Measurements from ENCODE around the gene VGLL1. TPM values are rescaled to one million over a fixed set of nuclear protein-coding genes. Genes with fewer than 3 reads are reported as not detected.

The VGLL1 gene
- total RNA-seq, 2 experiments from 2014 or later, result not detected

DNA sequence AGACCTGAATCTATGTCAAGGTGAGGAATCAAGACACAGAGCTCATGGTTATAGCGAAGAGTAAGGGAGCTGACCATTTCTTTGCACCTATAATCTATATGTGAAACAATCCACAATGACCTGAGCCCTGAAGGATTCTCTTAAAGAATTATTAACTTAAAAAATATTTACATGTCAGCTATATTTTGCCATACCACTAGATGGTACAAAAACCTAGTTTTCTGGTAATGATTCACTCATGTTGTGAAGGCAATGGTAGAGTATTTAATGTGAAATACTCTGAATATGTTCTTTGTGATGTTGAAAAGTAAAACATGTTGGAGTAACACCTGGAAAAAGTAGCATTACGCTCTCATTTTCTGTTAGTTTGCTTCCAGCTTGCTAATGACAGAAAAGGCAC, 40.0 kb downstream of the VGLL1 start:
- no peaks in the 10 kb centered on the region for H4K20me1 ChIP-seq (ENCODE audit: insufficient read depth, low read length)
- H2AFZ ChIP-seq (ENCODE audit: low read length), result no peak overlapping the region
- POLR2A ChIA-PET, result no interaction called here
- no peak overlapping the region for H3K4me3 ChIP-seq (ENCODE audit: low read depth, low read length, poor library complexity, severe bottlenecking)
- DNase-seq (ENCODE audit: low spot score), result peak; percentile 4
- no peak for TF ChIP-seq EZH2phosphoT487 (IDR thresholded peaks at IDR 0.05; ENCODE audit: borderline replicate concordance, low read depth, low read length)
- TF ChIP-seq, protein P1, sequence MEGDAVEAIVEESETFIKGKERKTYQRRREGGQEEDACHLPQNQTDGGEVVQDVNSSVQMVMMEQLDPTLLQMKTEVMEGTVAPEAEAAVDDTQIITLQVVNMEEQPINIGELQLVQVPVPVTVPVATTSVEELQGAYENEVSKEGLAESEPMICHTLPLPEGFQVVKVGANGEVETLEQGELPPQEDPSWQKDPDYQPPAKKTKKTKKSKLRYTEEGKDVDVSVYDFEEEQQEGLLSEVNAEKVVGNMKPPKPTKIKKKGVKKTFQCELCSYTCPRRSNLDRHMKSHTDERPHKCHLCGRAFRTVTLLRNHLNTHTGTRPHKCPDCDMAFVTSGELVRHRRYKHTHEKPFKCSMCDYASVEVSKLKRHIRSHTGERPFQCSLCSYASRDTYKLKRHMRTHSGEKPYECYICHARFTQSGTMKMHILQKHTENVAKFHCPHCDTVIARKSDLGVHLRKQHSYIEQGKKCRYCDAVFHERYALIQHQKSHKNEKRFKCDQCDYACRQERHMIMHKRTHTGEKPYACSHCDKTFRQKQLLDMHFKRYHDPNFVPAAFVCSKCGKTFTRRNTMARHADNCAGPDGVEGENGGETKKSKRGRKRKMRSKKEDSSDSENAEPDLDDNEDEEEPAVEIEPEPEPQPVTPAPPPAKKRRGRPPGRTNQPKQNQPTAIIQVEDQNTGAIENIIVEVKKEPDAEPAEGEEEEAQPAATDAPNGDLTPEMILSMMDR (conservative IDR thresholded peaks at IDR 0.05; ENCODE audit: low read length), result peak; percentile 45
- H3K4me1 ChIP-seq (ENCODE audit: insufficient read depth, low read length, poor library complexity, severe bottlenecking), result no peaks in the 10 kb centered on the region
- intact Hi-C loops (cut with micrococcal nuclease; ENCODE audit: unreplicated experiment), result no loop called here
- H3K9me2 ChIP-seq (ENCODE audit: insufficient read depth, low read length), result no peaks in the 10 kb centered on the region
- no peaks in the 10 kb centered on the region for H3K9me3 ChIP-seq (ENCODE audit: low read length)
- no TSS peak for BruUV-seq (replicated peaks)
- H3K4me2 ChIP-seq (ENCODE audit: low read length), result no peak overlapping the region
- no peaks in the 10 kb centered on the region for H3K79me2 ChIP-seq (ENCODE audit: insufficient read depth, low read depth, low read length)
- no peak overlapping the region for H3K27ac ChIP-seq (ENCODE audit: low read depth, low read length, poor library complexity, severe bottlenecking)
- CTCF ChIA-PET (ENCODE audit: unreplicated experiment), result no interaction called here
- H3K36me3 ChIP-seq (ENCODE audit: insufficient read depth, low read length), result no peaks in the 10 kb centered on the region

DNA sequence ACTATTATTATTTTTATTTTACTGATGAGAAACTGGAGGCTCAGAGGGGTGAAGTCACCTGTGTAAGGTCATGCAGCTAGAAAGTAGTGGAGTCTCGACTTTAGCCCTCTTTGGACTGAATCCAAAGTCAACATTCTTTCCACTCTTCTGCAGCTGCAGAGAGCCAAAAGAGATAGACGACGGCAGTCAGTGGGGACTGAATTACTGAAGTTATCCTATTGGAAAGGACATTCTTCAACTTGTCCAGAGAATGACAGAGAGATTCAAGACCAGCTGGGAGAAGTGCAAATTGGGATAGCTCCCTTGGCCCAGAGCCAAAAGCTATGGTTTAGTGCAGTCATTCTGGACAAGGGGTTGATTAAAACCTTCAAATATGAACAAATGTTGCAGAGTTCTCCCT, 42.5 kb downstream of the VGLL1 start:
- H3K4me3 ChIP-seq (ENCODE audit: low read depth, low read length, poor library complexity, severe bottlenecking), result no peak overlapping the region
- H3K36me3 ChIP-seq (ENCODE audit: insufficient read depth, low read length), result no peaks in the 10 kb centered on the region
- no peaks in the 10 kb centered on the region for H3K9me2 ChIP-seq (ENCODE audit: insufficient read depth, low read length)
- H3K9me3 ChIP-seq (ENCODE audit: low read length), result no peaks in the 10 kb centered on the region
- no peak overlapping the region for H3K27ac ChIP-seq (ENCODE audit: low read depth, low read length, poor library complexity, severe bottlenecking)
- ChIA-PET CTCF (ENCODE audit: unreplicated experiment) (no interaction called here), POLR2A (interaction anchor here (0.6 kb wide), 1 partner anchor 83 kb away, joined by 5 read pairs; no protein-coding TSS in a partner anchor)
- H3K79me2 ChIP-seq (ENCODE audit: insufficient read depth, low read depth, low read length), result no peaks in the 10 kb centered on the region
- no peak overlapping the region for H2AFZ ChIP-seq (ENCODE audit: low read length)
- intact Hi-C loops (cut with micrococcal nuclease; ENCODE audit: unreplicated experiment), result no loop called here
- no peaks in the 10 kb centered on the region for H4K20me1 ChIP-seq (ENCODE audit: insufficient read depth, low read length)
- no peak for TF ChIP-seq EZH2phosphoT487 (IDR thresholded peaks at IDR 0.05; ENCODE audit: borderline replicate concordance, low read depth, low read length)
- TF ChIP-seq, protein P1 (conservative IDR thresholded peaks at IDR 0.05; ENCODE audit: low read length), result no peak
- BruUV-seq (replicated peaks), result no TSS peak
- no peak for DNase-seq (ENCODE audit: low spot score)
- H3K4me2 ChIP-seq (ENCODE audit: low read length), result no peak overlapping the region
- no peaks in the 10 kb centered on the region for H3K4me1 ChIP-seq (ENCODE audit: insufficient read depth, low read length, poor library complexity, severe bottlenecking)

GRCh38 chrX:136577552-136577951, 45.5 kb downstream of the VGLL1 start:
- Histone ChIP-seq H3K36me3 (ENCODE audit: insufficient read depth, low read length) (no peaks in the 10 kb centered on the region), H3K4me3 (ENCODE audit: low read depth, low read length, poor library complexity, severe bottlenecking) (no peak overlapping the region), H3K9me3 (ENCODE audit: low read length) (no peaks in the 10 kb centered on the region), H3K79me2 (ENCODE audit: insufficient read depth, low read depth, low read length) (no peaks in the 10 kb centered on the region), H3K4me1 (ENCODE audit: insufficient read depth, low read length, poor library complexity, severe bottlenecking) (no peaks in the 10 kb centered on the region), H3K9me2 (ENCODE audit: insufficient read depth, low read length) (no peaks in the 10 kb centered on the region), H3K27ac (ENCODE audit: low read depth, low read length, poor library complexity, severe bottlenecking) (no peak overlapping the region), H2AFZ (ENCODE audit: low read length) (no peak overlapping the region), H3K4me2 (ENCODE audit: low read length) (no peak overlapping the region), H4K20me1 (ENCODE audit: insufficient read depth, low read length) (no peaks in the 10 kb centered on the region)
- DNase-seq (ENCODE audit: low spot score), result peak; percentile 34
- CTCF ChIA-PET (ENCODE audit: unreplicated experiment), result no interaction called here
- POLR2A ChIA-PET, result interaction anchor here (0.6 to 0.8 kb wide), 2 partner anchors 129 to 491 kb away, joined by 3 to 4 read pairs; no protein-coding TSS in a partner anchor
- TF ChIP-seq, protein P1 (conservative IDR thresholded peaks at IDR 0.05; ENCODE audit: low read length), result peak; percentile 72
- no peak for TF ChIP-seq EZH2phosphoT487 (IDR thresholded peaks at IDR 0.05; ENCODE audit: borderline replicate concordance, low read depth, low read length)
- intact Hi-C loops (cut with micrococcal nuclease; ENCODE audit: unreplicated experiment), result no loop called here
- no TSS peak for BruUV-seq (replicated peaks)

Data from OCI-LY7 (cell line).